Measurements from ENCODE around the gene RAB7B.

GRCh38 chr1:205935869-205936268 lies 67.3 kb downstream of the RAB7B start:
- TF ChIP-seq CTCF (IDR thresholded peaks at IDR 0.05): no peak
- TF ChIP-seq POLR2A (IDR thresholded peaks at IDR 0.05): no peak
- no peak for TF ChIP-seq EP300 (IDR thresholded peaks at IDR 0.05)
- TF ChIP-seq POLR2AphosphoS5 (IDR thresholded peaks at IDR 0.05): no peak

All from suprapubic skin (tissue), 4 donors.